H9 (cell line): ENCODE results near the gene ALKBH7. TPM values are rescaled to one million over a fixed set of nuclear protein-coding genes. Genes with fewer than 3 reads are reported as not detected.

Experiments
- DNase-seq: peaks from one replicate; pipeline ENCODE4 v3.0.0-alpha.2; 2017
- H2AFZ ChIP-seq: one replicate; pipeline ENCODE4 v1.6.1; 2013; ENCODE audit warnings: mild to moderate bottlenecking, low read length, control low read depth, moderate library complexity
- H2AK5ac ChIP-seq: 2 replicates; pipeline ENCODE4 v1.6.1; 2013; ENCODE audit warnings: low read length, control low read depth, mixed read lengths; ENCODE audit not compliant: insufficient read length
- H2BK120ac ChIP-seq: one replicate; pipeline ENCODE4 v1.6.1; 2013; ENCODE audit warnings: low read depth, mild to moderate bottlenecking, low read length, control low read depth, inconsistent platforms; ENCODE audit not compliant: poor library complexity, severe bottlenecking
- H2BK12ac ChIP-seq: 2 replicates; pipeline ENCODE4 v1.6.1; 2013; ENCODE audit warnings: low read length, control low read depth, mixed read lengths, low read depth; ENCODE audit not compliant: insufficient read length
- H2BK15ac ChIP-seq: 2 replicates; pipeline ENCODE4 v1.6.1; 2013; ENCODE audit warnings: low read depth, low read length, control low read depth
- H2BK20ac ChIP-seq: one replicate; pipeline ENCODE4 v1.6.1; 2013; ENCODE audit warnings: low read depth, mild to moderate bottlenecking, low read length, control low read depth, inconsistent platforms; ENCODE audit not compliant: poor library complexity, severe bottlenecking
- H2BK5ac ChIP-seq: 2 replicates; pipeline ENCODE4 v1.6.1; 2013; ENCODE audit warnings: low read length, control low read depth, mixed read lengths; ENCODE audit not compliant: insufficient read length
- H3K14ac ChIP-seq: 2 replicates; pipeline ENCODE4 v1.6.1; 2013; ENCODE audit warnings: low read length, control low read depth; ENCODE audit not compliant: insufficient read depth
- H3K18ac ChIP-seq: 2 replicates; pipeline ENCODE4 v1.6.1; 2013; ENCODE audit warnings: low read depth, mild to moderate bottlenecking, mixed read lengths, low read length, control low read depth; ENCODE audit not compliant: insufficient read length
- H3K23ac ChIP-seq: 2 replicates; pipeline ENCODE4 v1.6.1; 2013; ENCODE audit warnings: low read length, control low read depth, mixed read lengths, low read depth; ENCODE audit not compliant: insufficient read length
- H3K23me2 ChIP-seq: 2 replicates; pipeline ENCODE4 v1.6.1; 2013; ENCODE audit warnings: low read depth, mild to moderate bottlenecking, mixed read lengths, low read length, control low read depth; ENCODE audit not compliant: insufficient read length, poor library complexity, severe bottlenecking
- H3K27ac ChIP-seq: 2 replicates; pipeline ENCODE4 v1.5.1; 2013; ENCODE audit warnings: low read length, control low read depth, mixed read lengths, low read depth; ENCODE audit not compliant: insufficient read length
- H3K27me3 ChIP-seq: 2 replicates; pipeline ENCODE4 v1.6.1; 2013; ENCODE audit warnings: low read length, control low read depth, inconsistent platforms; ENCODE audit not compliant: insufficient read depth
- H3K4ac ChIP-seq: 2 replicates; pipeline ENCODE4 v1.6.1; 2013; ENCODE audit warnings: low read depth, mild to moderate bottlenecking, control low read depth, inconsistent platforms, low read length, moderate library complexity
- H3K4me1 ChIP-seq: 2 replicates; pipeline ENCODE4 v1.6.1; 2013; ENCODE audit warnings: low read length, control low read depth, inconsistent platforms; ENCODE audit not compliant: insufficient read depth
- H3K4me2 ChIP-seq: 2 replicates; pipeline ENCODE4 v1.6.1; 2013; ENCODE audit warnings: low read length, control low read depth, mixed read lengths; ENCODE audit not compliant: insufficient read length, insufficient read depth
- H3K56ac ChIP-seq: 2 replicates; pipeline ENCODE4 v1.6.1; 2013; ENCODE audit warnings: low read depth, mild to moderate bottlenecking, mixed read lengths, low read length, control low read depth; ENCODE audit not compliant: insufficient read length
- H3K79me1 ChIP-seq: 2 replicates; pipeline ENCODE4 v1.6.1; 2013; ENCODE audit warnings: low read depth, mild to moderate bottlenecking, moderate library complexity, low read length, control low read depth, inconsistent platforms; ENCODE audit not compliant: insufficient read depth, poor library complexity, severe bottlenecking
- H3K79me2 ChIP-seq: 2 replicates; pipeline ENCODE4 v1.6.1; 2013; ENCODE audit warnings: low read length, control low read depth, inconsistent platforms; ENCODE audit not compliant: insufficient read depth
- H3K9ac ChIP-seq: 2 replicates; pipeline ENCODE4 v1.6.1; 2013; ENCODE audit warnings: low read length, control low read depth, mixed read lengths; ENCODE audit not compliant: insufficient read length; ENCODE audit errors: extremely low read depth
- H3K9me3 ChIP-seq: one replicate; pipeline ENCODE4 v1.6.1; 2013; ENCODE audit warnings: low read depth, low read length, inconsistent platforms; ENCODE audit not compliant: control insufficient read depth
- H3T11ph ChIP-seq: one replicate; pipeline ENCODE4 v1.6.1; 2013; ENCODE audit warnings: mild to moderate bottlenecking, low read length, control low read depth, inconsistent platforms
- H4K20me1 ChIP-seq: one replicate; pipeline ENCODE4 v1.6.1; 2013; ENCODE audit not compliant: control insufficient read depth, insufficient read length, insufficient read depth
- H4K5ac ChIP-seq: 2 replicates; pipeline ENCODE4 v1.6.1; 2013; ENCODE audit warnings: low read depth, mild to moderate bottlenecking, mixed read lengths, low read length, control low read depth; ENCODE audit not compliant: insufficient read length
- H4K8ac ChIP-seq: replicated peaks from 2 replicates; pipeline ENCODE4 v1.6.1; 2013; ENCODE audit warnings: low read length, control low read depth, mixed read lengths, low read depth; ENCODE audit not compliant: insufficient read length
- H4K91ac ChIP-seq: 2 replicates; pipeline ENCODE4 v1.6.1; 2013; ENCODE audit warnings: low read depth, mild to moderate bottlenecking, moderate library complexity, mixed read lengths, low read length, control low read depth; ENCODE audit not compliant: insufficient read length
- H3K27ac Mint-ChIP-seq, 3 experiments: 2 replicates in 2 of 3; 3 replicates in 1 of 3; pipeline ENCODE4 v1.8.0; 2020 to 2021; ENCODE audit warnings: mixed read lengths in 3 of 3, mild to moderate bottlenecking in 1 of 3, moderate library complexity in 1 of 3
- H3K27me3 Mint-ChIP-seq: 2 replicates; pipeline ENCODE4 v1.8.0; 2021; ENCODE audit warnings: low read depth, mild to moderate bottlenecking, moderate library complexity, mixed read lengths
- H3K36me3 Mint-ChIP-seq, 3 experiments: 2 replicates in 2 of 3; 3 replicates in 1 of 3; pipeline ENCODE4 v1.8.0; 2020 to 2021; ENCODE audit warnings: low read depth in 3 of 3, mixed read lengths in 3 of 3; ENCODE audit not compliant: insufficient read depth in 1 of 3
- H3K4me1 Mint-ChIP-seq, 2 experiments: 2 replicates each; pipeline ENCODE4 v1.8.0; 2020; ENCODE audit warnings: mixed read lengths in 2 of 2
- H3K4me3 Mint-ChIP-seq, 2 experiments: 2 replicates in 1 of 2; 3 replicates in 1 of 2; pipeline ENCODE4 v1.8.0; 2020 to 2021; ENCODE audit warnings: mild to moderate bottlenecking in 2 of 2, mixed read lengths in 2 of 2, moderate library complexity in 1 of 2
- H3K9me3 Mint-ChIP-seq, 2 experiments: 2 replicates in 1 of 2; 3 replicates in 1 of 2; pipeline ENCODE4 v1.8.0; 2020; ENCODE audit warnings: mild to moderate bottlenecking in 2 of 2, mixed read lengths in 2 of 2, moderate library complexity in 1 of 2
- WGBS: extraction: QIAGEN DNeasy Blood & Tissue Kit; methylation state at CpG from one replicate; pipeline ENCODE4 v1.1.7; 2013; ENCODE audit warnings: missing lambda C conversion rate, low lambda C conversion rate, mixed read lengths; ENCODE audit not compliant: insufficient read length; ENCODE audit errors: extremely low coverage; 5-methylcytosine and 5-hydroxymethylcytosine counted together
- total RNA-seq: library from RNA; stranded (reverse); gene quantifications from 2 replicates; pipeline ENCODE4 v1.2.1, GENCODE V29; 2021
- TF ChIP-seq, protein P1 (sequence below): fragments of 200-600 bp; sonication (generic); conservative IDR thresholded peaks from 3 replicates; pipeline ENCODE4 v1.8.0; 2021; ENCODE audit warnings: antibody characterized with exemption, mild to moderate bottlenecking

ALKBH7 gene
- total RNA-seq, 1 experiment from 2014 or later: 85.7 TPM

GRCh38 chr19:6402058-6402457 lies 29.5 kb downstream of the ALKBH7 start:
- WGBS: no CpG with 5 or more reads among the region's 10 CpGs
- no peak overlapping the region for H2BK120ac ChIP-seq
- H3K18ac ChIP-seq: no peak overlapping the region
- H3K9me3 Mint-ChIP-seq: no peaks in the 10 kb centered on the region; a peak in 1 of 5 replicates
- no peak overlapping the region for H3K4me2 ChIP-seq
- no peaks in the 10 kb centered on the region for H3K79me1 ChIP-seq
- no peak overlapping the region for H3K27ac ChIP-seq
- H3K4ac ChIP-seq: no peak overlapping the region
- H3K23ac ChIP-seq: no peak overlapping the region
- H3K79me2 ChIP-seq: no peaks in the 10 kb centered on the region
- no peaks in the 10 kb centered on the region for H4K20me1 ChIP-seq
- H3K27me3 ChIP-seq: no peaks in the 10 kb centered on the region
- H3K9me3 ChIP-seq: no peaks in the 10 kb centered on the region
- no peak overlapping the region for H2AK5ac ChIP-seq
- H3K36me3 Mint-ChIP-seq: no peaks in the 10 kb centered on the region
- H2BK12ac ChIP-seq: no peak overlapping the region
- H3K56ac ChIP-seq: no peak overlapping the region
- H4K8ac ChIP-seq: no peak overlapping the region
- no peak overlapping the region for H3T11ph ChIP-seq
- no peak overlapping the region for H4K91ac ChIP-seq
- H4K5ac ChIP-seq: no peak overlapping the region
- H3K23me2 ChIP-seq: no peaks in the 10 kb centered on the region
- no peak overlapping the region; a peak in 1 of 5 replicates for H3K4me3 Mint-ChIP-seq
- H2BK15ac ChIP-seq: no peak overlapping the region
- H3K27ac Mint-ChIP-seq: no peak overlapping the region; a peak in 2 of 7 replicates
- H2BK5ac ChIP-seq: no peak overlapping the region
- no peaks in the 10 kb centered on the region for H3K4me1 Mint-ChIP-seq
- H3K27me3 Mint-ChIP-seq: no peaks in the 10 kb centered on the region; the same call in 1 of the 2 replicates
- no peak overlapping the region for H3K9ac ChIP-seq
- DNase-seq: no peak
- TF ChIP-seq, protein P1, sequence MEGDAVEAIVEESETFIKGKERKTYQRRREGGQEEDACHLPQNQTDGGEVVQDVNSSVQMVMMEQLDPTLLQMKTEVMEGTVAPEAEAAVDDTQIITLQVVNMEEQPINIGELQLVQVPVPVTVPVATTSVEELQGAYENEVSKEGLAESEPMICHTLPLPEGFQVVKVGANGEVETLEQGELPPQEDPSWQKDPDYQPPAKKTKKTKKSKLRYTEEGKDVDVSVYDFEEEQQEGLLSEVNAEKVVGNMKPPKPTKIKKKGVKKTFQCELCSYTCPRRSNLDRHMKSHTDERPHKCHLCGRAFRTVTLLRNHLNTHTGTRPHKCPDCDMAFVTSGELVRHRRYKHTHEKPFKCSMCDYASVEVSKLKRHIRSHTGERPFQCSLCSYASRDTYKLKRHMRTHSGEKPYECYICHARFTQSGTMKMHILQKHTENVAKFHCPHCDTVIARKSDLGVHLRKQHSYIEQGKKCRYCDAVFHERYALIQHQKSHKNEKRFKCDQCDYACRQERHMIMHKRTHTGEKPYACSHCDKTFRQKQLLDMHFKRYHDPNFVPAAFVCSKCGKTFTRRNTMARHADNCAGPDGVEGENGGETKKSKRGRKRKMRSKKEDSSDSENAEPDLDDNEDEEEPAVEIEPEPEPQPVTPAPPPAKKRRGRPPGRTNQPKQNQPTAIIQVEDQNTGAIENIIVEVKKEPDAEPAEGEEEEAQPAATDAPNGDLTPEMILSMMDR: no peak
- no peaks in the 10 kb centered on the region for H3K4me1 ChIP-seq
- H2BK20ac ChIP-seq: no peak overlapping the region
- H2AFZ ChIP-seq: no peak overlapping the region
- H3K14ac ChIP-seq: no peak overlapping the region
